Measurements from ENCODE around the gene TARBP1.

Gene TARBP1

DNA sequence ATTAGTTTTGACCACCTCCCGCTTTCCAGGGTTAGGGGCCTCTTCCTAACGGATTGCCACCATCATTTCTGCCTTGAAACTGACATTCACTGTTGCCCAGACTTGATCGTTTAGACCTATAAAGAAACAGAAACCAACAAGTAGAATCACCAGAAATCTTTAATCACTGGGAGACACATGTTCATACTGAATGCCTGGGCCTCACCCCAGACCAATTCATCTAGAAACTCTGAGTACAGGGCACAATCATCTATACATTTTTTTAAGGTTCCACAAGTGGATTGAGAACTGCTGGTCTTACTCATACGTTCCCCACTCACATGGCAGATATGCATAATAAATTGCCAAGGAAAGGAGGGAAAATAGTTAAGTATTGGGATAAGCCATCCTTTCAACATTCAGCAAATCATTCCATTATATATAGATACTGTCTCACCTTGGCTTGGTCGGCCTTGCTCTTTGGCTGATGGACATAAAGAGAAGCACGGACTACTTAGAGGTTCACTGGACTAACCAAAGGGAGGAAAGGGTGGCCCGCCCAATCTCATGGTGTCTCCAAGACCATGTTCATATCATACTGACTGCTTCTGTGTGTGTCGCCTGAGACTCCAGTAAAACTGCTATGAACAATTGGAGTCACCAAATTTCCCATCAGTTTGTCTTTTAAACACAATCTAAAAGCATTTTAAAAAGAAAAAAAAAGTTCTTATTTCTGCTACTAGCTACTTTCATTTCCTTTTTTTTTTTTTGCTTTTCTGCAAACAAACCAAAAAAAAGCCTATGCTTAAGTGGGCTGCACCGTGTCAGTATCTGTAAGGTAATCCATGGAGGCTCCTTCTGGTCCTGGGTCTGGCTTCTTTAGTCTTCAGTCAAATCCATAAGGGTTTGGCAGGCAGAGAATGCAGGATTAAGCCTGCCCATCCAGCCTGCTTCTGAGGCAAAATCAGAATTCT, 9.4 kb upstream of the TARBP1 start:
- TF ChIP-seq, protein P1, sequence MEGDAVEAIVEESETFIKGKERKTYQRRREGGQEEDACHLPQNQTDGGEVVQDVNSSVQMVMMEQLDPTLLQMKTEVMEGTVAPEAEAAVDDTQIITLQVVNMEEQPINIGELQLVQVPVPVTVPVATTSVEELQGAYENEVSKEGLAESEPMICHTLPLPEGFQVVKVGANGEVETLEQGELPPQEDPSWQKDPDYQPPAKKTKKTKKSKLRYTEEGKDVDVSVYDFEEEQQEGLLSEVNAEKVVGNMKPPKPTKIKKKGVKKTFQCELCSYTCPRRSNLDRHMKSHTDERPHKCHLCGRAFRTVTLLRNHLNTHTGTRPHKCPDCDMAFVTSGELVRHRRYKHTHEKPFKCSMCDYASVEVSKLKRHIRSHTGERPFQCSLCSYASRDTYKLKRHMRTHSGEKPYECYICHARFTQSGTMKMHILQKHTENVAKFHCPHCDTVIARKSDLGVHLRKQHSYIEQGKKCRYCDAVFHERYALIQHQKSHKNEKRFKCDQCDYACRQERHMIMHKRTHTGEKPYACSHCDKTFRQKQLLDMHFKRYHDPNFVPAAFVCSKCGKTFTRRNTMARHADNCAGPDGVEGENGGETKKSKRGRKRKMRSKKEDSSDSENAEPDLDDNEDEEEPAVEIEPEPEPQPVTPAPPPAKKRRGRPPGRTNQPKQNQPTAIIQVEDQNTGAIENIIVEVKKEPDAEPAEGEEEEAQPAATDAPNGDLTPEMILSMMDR (IDR thresholded peaks at IDR 0.05; ENCODE audit: control insufficient read depth, insufficient read depth, low read depth, low read length, missing control alignments) = no peak
- DNase-seq (ENCODE audit: low read depth) = no peak
- H3K4me3 ChIP-seq (ENCODE audit: control insufficient read depth, low read depth, low read length) = no peak overlapping the region

DNA sequence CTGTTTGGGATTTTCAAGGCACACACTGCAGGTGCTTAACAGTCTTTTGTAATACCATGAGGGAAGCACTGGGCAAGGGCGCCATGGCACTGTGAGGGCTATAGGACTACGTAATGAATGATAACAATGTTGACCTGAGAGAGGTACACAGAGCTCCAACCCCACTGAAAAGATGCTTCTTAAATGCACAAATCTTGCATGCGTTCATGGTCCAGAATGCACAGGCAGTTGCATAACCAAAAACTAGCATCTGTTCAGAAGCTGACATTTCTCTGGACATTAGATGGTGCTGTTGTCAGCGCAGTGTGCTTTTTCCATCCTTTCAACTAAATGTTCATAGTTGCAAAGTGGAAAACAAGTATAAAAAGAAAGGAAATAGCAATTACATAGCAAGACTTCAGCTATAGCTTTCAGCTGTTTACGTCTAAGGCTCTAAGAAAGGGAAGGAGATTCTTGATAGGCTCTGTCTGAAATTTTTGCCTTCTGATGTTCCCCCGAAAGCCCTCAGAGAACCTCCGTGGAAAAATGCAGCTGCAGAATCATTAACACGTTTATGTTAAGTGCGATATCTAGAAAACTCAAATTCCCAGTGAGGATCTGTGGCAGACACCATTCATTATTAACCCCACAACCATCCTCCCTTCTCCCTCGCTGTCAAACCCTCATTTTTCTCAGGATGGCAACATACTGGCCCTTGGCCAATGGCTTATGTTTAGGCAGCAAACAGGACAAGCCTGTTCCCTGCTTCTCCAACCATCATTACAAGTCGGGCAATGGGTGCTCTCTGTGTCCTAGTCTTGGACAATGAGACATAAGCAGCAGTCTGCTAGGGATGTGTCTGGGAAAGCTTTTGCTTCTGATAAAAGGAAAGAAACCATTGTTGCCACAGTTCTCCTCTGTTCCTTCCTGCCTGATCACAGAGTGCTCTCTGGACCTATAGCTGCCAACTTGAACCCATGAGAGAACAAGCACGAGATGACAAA, 8.2 kb upstream of the TARBP1 start:
- H3K4me3 ChIP-seq (ENCODE audit: control insufficient read depth, low read depth, low read length) = no peak overlapping the region
- TF ChIP-seq, protein P1 (IDR thresholded peaks at IDR 0.05; ENCODE audit: control insufficient read depth, insufficient read depth, low read depth, low read length, missing control alignments) = peak; percentile 76
- no peak for DNase-seq (ENCODE audit: low read depth)

DNA sequence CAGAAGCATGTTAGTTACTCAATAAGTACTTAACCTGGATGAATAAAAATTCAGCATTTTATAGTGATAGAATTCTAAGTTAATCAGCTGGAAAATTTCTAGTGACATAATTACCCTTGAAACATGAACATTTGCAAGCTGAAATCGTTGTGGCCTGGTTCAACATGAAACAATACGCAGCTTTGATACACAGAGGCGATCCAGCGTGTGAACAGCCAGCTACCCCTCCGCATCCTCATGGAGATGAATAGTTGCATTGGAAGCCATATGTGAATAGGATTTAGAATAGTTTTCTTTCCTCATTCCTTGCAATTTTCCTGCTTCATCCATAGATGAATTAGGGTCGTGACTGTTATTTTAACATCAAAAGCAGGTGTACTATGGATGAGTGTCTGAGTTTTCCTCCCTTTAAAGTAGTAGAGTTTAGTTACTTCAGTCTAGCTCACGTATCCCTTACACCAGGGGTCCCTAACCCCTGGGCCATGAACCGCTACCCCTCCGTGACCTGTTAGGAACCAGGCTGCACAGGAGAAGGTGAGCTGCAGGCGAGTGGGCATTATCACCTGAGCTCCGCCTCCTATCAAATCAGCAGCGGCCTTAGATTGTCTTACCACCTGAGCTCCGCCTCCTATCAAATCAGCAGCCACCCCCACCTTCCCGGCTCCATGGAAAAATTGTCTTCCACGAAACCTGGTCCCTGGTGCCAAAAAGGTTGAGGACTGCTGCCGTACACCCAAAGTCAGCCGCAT, 6.2 kb upstream of the TARBP1 start:
- no peak for DNase-seq (ENCODE audit: low read depth)
- TF ChIP-seq, protein P1 (IDR thresholded peaks at IDR 0.05; ENCODE audit: control insufficient read depth, insufficient read depth, low read depth, low read length, missing control alignments) = no peak
- no peak overlapping the region for H3K4me3 ChIP-seq (ENCODE audit: control insufficient read depth, low read depth, low read length)

DNA sequence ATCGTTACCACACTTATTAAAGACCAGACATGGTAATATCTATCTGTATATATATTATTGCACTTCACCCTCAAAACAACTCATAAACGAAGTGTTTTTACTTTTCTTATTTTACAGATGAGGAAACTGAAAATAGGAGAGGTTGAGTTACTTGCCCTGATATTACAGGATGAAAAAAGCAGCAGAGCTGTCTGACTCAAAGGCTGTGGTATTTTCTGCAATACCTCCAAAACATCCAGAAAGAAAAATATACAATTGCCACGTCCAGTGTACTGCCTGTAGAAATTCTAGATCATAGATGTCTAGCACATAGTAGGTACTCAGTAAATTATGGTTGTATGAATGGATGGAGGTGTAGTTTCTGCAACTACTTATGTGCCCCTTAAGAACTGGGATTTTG, 5.2 kb upstream of the TARBP1 start:
- no peak overlapping the region for H3K4me3 ChIP-seq (ENCODE audit: control insufficient read depth, low read depth, low read length)
- TF ChIP-seq, protein P1 (IDR thresholded peaks at IDR 0.05; ENCODE audit: control insufficient read depth, insufficient read depth, low read depth, low read length, missing control alignments) = no peak
- DNase-seq (ENCODE audit: low read depth) = no peak

DNA sequence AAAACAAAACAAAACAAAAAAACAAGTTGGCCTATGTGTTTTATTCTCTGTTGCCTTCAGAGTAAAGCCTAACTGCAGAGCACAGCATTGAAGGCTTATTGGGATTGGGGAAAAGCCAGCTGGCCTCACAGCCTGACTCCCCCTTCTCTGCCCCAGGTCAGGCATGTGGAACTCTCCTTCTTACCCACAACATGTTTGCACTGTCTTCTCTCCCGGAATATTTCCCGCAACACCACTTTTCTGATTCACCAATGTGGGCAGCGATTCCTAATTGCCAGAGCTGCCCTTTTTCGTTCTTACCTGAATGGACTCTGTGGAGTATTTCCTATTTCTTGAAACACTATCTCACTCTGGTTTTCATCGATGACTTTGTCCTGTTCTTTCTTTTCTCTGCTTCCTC, 2.8 kb upstream of the TARBP1 start:
- no peak for DNase-seq (ENCODE audit: low read depth)
- H3K4me3 ChIP-seq (ENCODE audit: control insufficient read depth, low read depth, low read length) = no peak overlapping the region
- TF ChIP-seq, protein P1 (IDR thresholded peaks at IDR 0.05; ENCODE audit: control insufficient read depth, insufficient read depth, low read depth, low read length, missing control alignments) = no peak

DNA sequence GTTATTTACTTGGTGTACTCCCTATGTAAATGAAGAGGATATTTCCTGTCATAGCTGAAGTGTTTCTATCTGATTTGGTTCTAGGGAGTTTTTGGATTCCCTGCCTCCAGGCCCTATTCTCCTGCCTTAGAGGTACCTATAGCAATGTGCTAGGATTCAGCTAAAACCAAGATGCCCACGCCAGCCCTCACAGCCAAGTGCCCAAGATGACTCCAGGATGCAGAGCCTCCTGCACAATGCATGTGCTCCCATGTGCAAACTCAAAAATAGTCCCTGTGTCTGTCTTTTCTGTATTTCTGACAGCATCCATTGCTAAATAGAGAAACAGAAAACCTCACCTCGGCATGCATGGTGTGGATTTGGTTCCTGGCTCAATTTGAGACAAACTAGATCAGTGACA, 887 bp upstream of the TARBP1 start:
- DNase-seq (ENCODE audit: low read depth) = no peak
- no peak overlapping the region for H3K4me3 ChIP-seq (ENCODE audit: control insufficient read depth, low read depth, low read length)
- TF ChIP-seq, protein P1 (IDR thresholded peaks at IDR 0.05; ENCODE audit: control insufficient read depth, insufficient read depth, low read depth, low read length, missing control alignments) = no peak
